GM21737 (cell line): ENCODE results near the gene LAMTOR2.
"Not testable (repeated sequence)": the region's sequence is repeated elsewhere in the genome, so short reads cannot be mapped to it uniquely, and the experiment has no call there.

Source experiments
- ATAC-seq: cut with Tn5 transposase; IDR thresholded peaks from one replicate; pipeline ENCODE4 v1.9.1; 2021; ENCODE audit warnings: mild to moderate bottlenecking, moderate library complexity; ENCODE audit not compliant: unreplicated experiment

LAMTOR2 gene

GRCh38 chr1:156054500-156055280 is at the start of gene LAMTOR2:
LAMTOR2 (plus strand) TSS chr1:156054782; CDS start chr1:156054890, 108 bp downstream.
- ATAC-seq, result peak; percentile 70

DNA sequence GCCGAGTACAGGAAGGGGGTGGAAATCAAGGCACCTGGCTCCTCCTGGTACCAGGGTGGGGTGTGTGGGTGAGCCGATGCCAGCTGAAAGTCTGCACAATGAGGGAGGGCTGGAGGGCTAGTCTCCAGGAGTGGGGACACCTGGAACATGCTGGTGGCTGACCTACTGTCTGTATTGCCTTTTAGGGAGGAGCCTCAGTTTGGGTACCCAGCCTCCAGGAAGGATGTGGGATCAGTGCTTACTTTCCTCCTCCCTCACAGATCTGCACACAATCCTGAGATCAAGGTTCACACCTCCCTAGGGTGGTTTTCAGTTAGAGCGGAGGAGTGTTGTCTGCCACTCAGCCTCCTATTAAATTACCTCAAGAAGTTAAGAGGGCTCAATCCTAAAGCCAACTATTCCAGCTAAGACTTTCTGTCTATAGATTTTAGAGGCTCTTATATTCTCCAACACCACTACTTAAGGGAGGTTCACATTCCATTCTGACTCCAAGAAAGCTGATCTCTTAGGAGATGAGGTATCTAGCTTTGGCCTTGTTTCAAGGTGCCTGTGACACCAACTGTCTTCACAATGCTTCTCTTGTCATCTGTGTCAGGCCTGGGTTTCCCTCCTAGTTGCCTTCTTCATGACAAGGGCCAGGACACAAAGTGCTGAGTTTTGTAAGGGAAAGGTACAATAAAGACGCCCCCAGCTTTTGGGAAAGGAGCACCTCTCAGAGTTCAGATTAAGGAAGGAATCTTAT is 49.6 kb upstream of the LAMTOR2 start:
- ATAC-seq, result no peak

DNA sequence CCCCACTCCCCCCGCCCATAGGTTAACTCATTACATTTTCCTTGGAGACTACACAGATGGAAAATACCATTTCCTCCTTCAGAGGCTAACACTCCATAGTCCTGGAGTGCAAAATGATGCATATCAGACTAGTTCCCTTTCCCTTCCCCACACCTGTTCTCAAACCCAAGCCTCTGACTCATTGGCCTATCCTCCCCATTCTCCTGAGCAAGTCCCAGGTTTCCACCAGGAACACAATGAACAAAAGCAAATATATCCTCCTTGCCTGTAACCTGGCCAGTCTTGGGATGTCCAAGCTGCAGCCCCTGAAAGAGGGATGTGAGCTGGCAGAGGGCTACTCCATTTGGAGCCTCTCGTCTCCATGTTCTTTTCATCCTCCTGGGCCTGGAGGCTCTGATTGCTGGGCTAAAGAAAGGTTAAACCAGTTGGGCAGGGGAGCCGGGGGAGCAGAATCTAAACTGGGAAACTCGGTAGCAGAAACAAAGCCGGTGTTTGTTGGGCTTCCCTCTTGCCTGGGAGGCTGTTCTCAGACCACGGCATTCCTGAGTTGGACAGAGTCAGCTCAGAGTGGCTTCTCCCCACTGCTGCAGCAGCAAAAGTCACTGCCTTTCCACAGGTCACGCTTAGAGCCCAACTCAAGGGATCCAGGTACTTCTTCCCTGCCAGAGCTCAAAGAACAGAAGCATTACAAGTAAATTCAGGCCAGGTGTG is 47.8 kb upstream of the LAMTOR2 start:
- ATAC-seq, result no peak

DNA sequence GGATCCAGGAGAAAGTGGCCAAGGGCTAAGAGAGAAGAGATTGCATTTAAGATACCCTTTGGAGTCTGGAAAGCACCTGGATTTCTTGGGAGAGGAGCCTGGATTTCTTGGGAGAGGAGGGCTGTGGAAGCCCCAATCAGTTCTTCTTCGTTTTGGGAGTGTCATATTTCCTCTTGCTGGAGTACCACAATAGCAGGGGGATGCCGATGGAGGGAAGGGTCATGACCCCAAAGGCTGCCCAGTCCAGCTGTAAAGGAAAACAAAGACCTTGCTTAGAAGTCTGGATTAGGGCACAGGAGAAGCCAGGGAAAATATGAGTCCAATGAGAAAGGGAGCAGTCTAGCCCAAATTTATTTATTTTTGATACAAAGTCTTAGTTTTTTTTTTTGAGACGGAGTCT is 45.2 kb upstream of the LAMTOR2 start:
- ATAC-seq, result no peak

DNA sequence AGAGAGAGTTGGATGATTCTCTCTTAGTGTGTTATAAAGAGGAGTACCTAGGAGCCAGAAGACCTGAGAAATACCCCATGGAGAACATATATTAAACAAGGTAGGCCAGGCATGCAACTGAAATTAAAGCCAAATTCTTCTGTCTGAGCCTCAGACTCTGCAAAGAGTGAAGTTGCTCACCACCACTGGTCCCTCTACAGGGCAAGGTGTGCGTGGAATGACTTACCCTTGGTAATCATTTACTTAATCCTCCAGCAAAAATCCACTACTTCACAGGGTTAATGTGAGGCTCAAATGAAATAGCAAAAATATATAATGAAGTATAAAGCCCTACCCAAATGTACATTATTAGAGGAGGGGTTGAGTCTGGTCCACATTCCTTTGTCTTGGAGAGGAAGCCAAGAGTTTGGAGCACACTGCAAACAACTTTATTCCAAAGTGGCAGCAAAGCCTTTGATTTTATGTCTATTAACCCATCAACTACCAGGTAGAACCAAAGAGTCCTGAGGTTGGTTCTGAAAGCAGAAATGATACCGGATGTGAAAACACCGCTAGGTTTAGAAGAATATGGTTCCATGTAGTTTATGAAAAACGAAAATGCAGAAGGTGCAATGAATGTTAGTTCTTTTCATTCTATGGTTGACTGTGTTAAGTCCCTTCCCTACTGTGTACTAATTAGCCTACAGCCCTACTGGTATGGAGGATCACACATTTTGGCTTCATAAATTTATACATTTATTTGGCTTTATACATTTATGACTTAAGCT is 42.3 kb upstream of the LAMTOR2 start:
- peak; percentile 66 for ATAC-seq

DNA sequence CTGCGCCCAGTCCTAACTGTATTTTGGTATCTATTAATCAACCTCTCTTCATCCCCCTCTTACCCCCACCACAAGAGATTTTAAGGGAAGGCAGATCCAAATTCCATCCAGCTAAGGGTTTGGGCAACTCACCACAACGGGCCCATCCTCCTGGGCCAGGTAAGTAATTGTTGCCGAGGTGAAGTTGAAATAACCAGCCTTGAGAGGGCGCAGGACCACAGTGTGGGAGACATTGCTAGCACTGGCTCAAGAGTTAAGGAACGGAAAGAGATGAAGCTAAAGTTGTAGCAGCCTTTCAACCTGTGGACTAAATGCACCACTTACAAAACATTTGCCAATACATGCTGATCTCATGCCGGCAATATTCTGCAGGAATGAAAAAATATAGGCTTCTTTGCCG is 39.8 kb upstream of the LAMTOR2 start:
- ATAC-seq, result no peak

DNA sequence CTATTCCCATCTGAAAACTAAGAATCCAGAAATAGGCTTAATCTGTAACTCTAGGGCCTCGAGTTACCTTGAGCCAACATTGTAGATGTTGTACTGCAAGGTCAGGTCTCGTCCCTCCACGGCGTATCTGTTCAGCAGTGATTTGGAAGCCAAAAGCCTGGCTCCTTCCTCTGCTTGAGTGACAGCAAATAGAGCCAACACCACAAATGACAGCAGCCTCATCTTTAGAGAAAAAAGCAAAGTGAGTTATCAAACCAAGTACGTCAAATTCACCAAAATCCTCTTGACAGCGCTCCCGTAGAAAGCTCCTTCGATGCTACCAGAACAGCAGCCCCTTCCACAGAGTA is 34.7 kb upstream of the LAMTOR2 start:
- ATAC-seq, result no peak

- ATAC-seq, result peak; percentile 94
Observed at GRCh38 chr1:156020293-156021092, 34.1 kb upstream of the LAMTOR2 start, which contains the start of gene SSR2. SSR2 (minus strand) TSS chr1:156020951; CDS start chr1:156020167, 784 bp downstream.

DNA sequence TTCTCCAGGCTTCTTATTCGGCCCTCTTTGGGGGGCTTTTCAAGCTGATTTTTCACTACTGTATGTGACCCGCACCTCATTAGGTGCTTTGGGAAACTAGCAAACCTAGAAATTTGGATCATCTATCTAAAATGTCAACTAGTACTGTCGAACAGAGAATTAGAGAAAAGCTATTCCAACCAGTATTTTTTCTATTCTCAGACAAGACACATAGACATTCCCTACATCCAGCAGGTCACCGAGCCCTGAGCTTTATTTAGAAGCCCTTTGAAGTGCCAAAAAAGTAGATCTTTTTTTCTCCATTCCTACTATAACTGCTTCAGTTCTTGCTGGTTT is 33.5 kb upstream of the LAMTOR2 start:
- no peak for ATAC-seq

DNA sequence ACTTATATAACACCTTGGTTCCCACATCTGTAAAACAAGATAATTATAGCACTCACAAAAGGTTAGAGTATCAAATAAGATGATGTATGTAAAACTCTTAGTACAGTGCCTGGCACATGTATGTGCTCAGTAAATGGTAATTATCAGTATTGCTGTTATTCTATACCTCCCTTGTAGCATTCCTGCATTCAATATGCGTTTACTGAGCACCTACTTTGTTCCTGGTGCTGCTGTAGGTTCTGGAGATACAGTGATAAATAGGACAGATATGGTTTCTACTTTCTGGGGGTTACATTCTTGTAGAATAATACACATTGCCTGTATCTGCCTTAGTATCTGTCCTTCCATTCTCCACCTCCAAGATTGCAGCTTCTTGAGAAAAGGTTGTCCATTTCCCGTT is 32.6 kb upstream of the LAMTOR2 start:
- ATAC-seq, result no peak

DNA sequence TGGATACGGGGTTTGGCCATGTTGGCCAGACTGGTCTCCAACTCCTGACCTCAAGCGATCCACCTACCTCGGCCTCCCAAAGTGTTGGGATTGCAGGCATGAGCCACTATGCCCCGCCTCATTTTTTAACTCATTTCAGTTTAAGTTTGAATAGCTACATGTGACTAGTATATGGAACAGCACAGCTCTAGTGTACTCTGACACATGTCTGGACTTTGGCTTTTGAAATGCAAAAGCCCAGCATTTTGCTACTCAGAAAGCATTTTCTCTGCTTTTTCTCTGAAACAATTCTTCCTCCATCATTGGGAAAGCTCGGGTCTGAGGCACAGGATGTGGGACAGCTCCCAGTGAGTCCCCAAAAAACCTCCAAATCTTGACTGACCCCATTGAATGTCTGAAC is 29.8 kb upstream of the LAMTOR2 start:
- no peak for ATAC-seq

DNA sequence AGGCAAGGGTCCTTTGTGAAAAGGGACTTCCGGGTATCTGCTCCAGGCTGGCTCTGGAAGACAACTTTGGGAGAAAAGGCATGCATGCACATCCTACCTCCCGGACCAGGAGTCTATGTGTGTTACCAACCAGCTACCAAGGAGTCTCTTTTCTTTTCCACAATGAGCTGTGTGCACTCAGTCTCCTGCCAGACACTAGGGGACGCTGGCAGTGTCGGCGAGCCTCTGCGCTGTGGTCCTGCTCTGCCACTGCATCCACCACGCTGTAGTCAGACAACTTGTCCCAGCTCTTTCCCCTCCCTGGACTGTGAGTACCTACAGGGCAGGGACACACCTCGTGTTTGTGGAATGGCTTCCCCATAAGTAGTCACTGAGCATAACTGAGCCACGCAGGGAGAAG is 28.7 kb upstream of the LAMTOR2 start:
- ATAC-seq, result no peak

GRCh38 chr1:156026588-156026987 is 28.0 kb upstream of the LAMTOR2 start:
- ATAC-seq, result no peak

- ATAC-seq, result no peak
Observed at GRCh38 chr1:156033011-156033410, 21.6 kb upstream of the LAMTOR2 start.

GRCh38 chr1:156034991-156035390 is 19.6 kb upstream of the LAMTOR2 start:
- ATAC-seq, result not testable (repeated sequence)

GRCh38 chr1:156042828-156043227 is 11.8 kb upstream of the LAMTOR2 start:
- no peak for ATAC-seq

DNA sequence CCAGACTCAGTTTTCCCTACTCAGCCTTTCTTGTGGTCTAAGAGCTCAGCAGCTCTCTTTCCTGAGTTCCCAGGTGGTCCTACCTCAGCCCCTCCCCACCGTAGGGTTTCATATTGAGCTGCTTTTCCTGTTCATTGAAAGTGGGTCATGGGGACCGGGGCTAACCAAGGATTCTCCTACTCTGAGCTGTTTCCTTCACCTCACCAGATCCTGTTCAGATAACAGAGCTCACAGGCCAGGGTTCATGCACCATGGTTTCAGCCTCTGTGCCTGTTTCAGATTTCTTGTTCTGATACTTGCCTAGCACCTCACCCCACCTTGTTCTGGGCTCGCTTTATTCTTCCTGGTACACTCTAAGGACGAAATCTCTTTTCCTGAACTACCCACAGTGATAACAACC is 9.5 kb upstream of the LAMTOR2 start:
- ATAC-seq, result no peak

DNA sequence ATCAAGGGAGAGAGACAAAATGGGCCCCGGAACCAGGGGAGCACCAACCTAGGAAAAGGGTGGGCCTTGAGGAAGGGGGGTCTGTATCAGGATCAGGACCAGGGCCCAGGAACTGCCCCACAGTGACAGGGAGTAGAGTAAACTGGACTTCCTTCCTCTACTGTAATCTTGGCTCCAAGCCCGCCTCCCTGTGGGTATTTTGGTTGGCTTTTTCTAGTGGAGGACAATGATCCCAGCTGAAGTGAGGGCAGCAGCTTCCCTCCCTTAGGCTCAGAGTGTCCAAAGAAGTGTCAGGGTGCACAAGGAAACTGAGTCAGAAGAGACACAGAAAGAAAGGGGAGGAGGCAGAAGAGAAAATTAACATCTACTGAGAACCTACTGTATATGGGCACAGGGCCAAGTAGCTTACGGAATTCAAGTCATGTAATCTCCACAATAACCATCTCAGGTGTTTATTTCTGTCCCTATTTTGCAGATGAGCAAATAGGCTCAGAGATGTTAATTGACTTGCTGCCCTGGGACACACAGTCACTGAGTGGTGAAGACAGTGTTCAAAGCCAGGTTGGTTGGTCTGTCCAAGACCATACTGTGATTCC is 5.8 kb upstream of the LAMTOR2 start:
- no peak for ATAC-seq

DNA sequence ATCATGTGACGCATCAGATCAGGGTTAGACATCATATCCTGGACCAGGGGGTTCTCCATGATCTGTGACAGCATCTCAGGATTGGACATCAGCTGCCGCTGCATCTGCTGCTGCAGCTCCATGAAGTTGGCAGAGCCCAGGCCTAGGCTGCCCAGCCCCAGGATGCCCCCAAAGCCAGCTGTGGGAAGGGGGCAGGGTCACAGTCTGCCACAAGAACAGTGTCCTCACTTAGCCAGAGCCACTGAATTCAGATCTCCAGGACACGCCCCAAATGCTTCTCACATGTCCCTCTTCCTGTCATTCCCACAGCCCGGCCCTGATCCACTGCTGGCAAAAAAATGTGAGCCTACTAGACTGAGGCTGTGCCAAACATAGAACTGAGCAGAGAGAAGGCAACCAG is 4.2 kb upstream of the LAMTOR2 start:
- ATAC-seq, result no peak
